Measurements from ENCODE around the gene CRADD.

DNA sequence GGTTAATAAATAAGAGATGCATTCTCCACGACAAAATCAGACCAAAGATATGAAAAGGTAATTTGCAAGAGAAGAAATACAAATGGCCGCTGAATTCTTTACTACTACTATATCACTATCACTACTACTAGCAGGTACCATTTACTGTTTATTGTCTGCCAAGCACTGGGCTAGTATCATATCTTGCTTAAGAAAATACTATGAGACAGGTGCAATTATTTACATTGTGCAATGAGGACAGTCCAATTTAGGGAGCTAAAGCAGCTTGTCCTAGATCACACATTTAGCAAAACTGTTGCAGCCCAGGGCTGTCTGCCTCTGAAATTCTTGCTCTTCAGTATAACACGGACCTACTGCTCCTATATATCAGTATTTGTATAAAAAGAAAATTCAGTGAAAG, 52.8 kb downstream of the CRADD start:
- TF ChIP-seq, protein P1, sequence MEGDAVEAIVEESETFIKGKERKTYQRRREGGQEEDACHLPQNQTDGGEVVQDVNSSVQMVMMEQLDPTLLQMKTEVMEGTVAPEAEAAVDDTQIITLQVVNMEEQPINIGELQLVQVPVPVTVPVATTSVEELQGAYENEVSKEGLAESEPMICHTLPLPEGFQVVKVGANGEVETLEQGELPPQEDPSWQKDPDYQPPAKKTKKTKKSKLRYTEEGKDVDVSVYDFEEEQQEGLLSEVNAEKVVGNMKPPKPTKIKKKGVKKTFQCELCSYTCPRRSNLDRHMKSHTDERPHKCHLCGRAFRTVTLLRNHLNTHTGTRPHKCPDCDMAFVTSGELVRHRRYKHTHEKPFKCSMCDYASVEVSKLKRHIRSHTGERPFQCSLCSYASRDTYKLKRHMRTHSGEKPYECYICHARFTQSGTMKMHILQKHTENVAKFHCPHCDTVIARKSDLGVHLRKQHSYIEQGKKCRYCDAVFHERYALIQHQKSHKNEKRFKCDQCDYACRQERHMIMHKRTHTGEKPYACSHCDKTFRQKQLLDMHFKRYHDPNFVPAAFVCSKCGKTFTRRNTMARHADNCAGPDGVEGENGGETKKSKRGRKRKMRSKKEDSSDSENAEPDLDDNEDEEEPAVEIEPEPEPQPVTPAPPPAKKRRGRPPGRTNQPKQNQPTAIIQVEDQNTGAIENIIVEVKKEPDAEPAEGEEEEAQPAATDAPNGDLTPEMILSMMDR (conservative IDR thresholded peaks at IDR 0.05 in 1 of 2, IDR thresholded peaks at IDR 0.05 in 1 of 2; ENCODE audit: extremely low read depth in 1 of 2, insufficient read depth in 1 of 2, low read depth in 1 of 2, low read length in 2 of 2) = no peak
- no peak for TF ChIP-seq EZH2 (IDR thresholded peaks at IDR 0.05; ENCODE audit: borderline replicate concordance, low read length)

Data from mammary epithelial cell (primary cell).